ENCODE results near the gene OR1L4.

OR1L4 gene

GRCh38 chr9:122718038-122718437 lies 5.8 kb upstream of the OR1L4 start:
- no peak overlapping the region for H3K4me3 ChIP-seq (replicated peaks; ENCODE audit: insufficient read depth, low read length)
- H3K27ac ChIP-seq (replicated peaks), result no peak overlapping the region
- DNase-seq (ENCODE audit: low read depth in 1 of 2, low spot score in 1 of 2), result no peak
- no peak for TF ChIP-seq SPI1 (IDR thresholded peaks at IDR 0.05; ENCODE audit: borderline replicate concordance, low read depth)
- no peak for TF ChIP-seq GABPA (IDR thresholded peaks at IDR 0.05; ENCODE audit: low read depth)
- TF ChIP-seq, protein P1, sequence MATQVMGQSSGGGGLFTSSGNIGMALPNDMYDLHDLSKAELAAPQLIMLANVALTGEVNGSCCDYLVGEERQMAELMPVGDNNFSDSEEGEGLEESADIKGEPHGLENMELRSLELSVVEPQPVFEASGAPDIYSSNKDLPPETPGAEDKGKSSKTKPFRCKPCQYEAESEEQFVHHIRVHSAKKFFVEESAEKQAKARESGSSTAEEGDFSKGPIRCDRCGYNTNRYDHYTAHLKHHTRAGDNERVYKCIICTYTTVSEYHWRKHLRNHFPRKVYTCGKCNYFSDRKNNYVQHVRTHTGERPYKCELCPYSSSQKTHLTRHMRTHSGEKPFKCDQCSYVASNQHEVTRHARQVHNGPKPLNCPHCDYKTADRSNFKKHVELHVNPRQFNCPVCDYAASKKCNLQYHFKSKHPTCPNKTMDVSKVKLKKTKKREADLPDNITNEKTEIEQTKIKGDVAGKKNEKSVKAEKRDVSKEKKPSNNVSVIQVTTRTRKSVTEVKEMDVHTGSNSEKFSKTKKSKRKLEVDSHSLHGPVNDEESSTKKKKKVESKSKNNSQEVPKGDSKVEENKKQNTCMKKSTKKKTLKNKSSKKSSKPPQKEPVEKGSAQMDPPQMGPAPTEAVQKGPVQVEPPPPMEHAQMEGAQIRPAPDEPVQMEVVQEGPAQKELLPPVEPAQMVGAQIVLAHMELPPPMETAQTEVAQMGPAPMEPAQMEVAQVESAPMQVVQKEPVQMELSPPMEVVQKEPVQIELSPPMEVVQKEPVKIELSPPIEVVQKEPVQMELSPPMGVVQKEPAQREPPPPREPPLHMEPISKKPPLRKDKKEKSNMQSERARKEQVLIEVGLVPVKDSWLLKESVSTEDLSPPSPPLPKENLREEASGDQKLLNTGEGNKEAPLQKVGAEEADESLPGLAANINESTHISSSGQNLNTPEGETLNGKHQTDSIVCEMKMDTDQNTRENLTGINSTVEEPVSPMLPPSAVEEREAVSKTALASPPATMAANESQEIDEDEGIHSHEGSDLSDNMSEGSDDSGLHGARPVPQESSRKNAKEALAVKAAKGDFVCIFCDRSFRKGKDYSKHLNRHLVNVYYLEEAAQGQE (IDR thresholded peaks at IDR 0.05; ENCODE audit: insufficient replicate concordance, low read depth), result no peak
- no peak for TF ChIP-seq CTCF (IDR thresholded peaks at IDR 0.05; ENCODE audit: insufficient read depth, low read length)
- no peak for TF ChIP-seq POLR2AphosphoS5 (IDR thresholded peaks at IDR 0.05; ENCODE audit: low read depth)
- H3K27me3 ChIP-seq (ENCODE audit: insufficient read depth, poor library complexity, severe bottlenecking), result no peaks in the 10 kb centered on the region

DNA sequence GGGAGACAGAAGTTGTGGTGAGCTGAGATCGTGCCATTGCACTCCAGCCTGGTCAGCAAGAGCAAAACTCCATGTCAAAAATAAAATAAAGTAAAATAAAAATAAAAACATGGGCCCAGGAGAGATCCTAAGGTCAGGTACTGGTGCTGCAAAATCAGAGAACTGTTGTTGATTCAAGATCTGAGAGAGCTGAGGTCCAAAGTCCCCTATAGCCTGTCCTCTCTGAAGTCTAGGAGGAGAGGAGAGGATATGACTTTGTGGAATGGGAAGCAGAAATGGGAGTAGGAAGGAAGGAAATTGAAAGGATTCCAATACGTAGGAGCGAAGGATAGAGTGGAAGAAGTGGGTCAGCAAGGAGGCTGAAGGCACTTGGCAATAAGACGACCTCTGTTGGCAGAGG lies 4.6 kb upstream of the OR1L4 start:
- Histone ChIP-seq H3K27ac (replicated peaks) (no peak overlapping the region), H3K4me3 (replicated peaks; ENCODE audit: insufficient read depth, low read length) (no peak overlapping the region), H3K27me3 (ENCODE audit: insufficient read depth, poor library complexity, severe bottlenecking) (no peaks in the 10 kb centered on the region)
- no peak for DNase-seq (ENCODE audit: low read depth in 1 of 2, low spot score in 1 of 2)
- no peak for TF ChIP-seq SPI1 (IDR thresholded peaks at IDR 0.05; ENCODE audit: borderline replicate concordance, low read depth)
- no peak for TF ChIP-seq CTCF (IDR thresholded peaks at IDR 0.05; ENCODE audit: insufficient read depth, low read length)
- no peak for TF ChIP-seq POLR2AphosphoS5 (IDR thresholded peaks at IDR 0.05; ENCODE audit: low read depth)
- TF ChIP-seq GABPA (IDR thresholded peaks at IDR 0.05; ENCODE audit: low read depth), result no peak
- TF ChIP-seq, protein P1 (IDR thresholded peaks at IDR 0.05; ENCODE audit: insufficient replicate concordance, low read depth), result no peak

- H3K27ac ChIP-seq (replicated peaks), result no peak within 1 kb of the TSS
- DNase-seq (ENCODE audit: low read depth in 1 of 2, low spot score in 1 of 2), result no peak
- H3K27me3 ChIP-seq (ENCODE audit: insufficient read depth, poor library complexity, severe bottlenecking), result no peaks in the 10 kb centered on the region
- H3K4me3 ChIP-seq (replicated peaks; ENCODE audit: insufficient read depth, low read length), result no peak within 1 kb of the TSS
- TF ChIP-seq, protein P1 (IDR thresholded peaks at IDR 0.05; ENCODE audit: insufficient replicate concordance, low read depth), result no peak
- TF ChIP-seq CTCF (IDR thresholded peaks at IDR 0.05; ENCODE audit: insufficient read depth, low read length) (no peak), SPI1 (IDR thresholded peaks at IDR 0.05; ENCODE audit: borderline replicate concordance, low read depth) (no peak), GABPA (IDR thresholded peaks at IDR 0.05; ENCODE audit: low read depth) (no peak), POLR2AphosphoS5 (IDR thresholded peaks at IDR 0.05; ENCODE audit: low read depth) (no peak)
These were observed 18.2 kb downstream of the OR1L4 start, which contains the start of gene OR1L6 for GRCh38 chr9:122742003-122742402. TSS of gene OR1L6 (plus strand) at chr9:122742303. CDS start at chr9:122749848, 7,545 bp downstream.
